ENCODE results near the gene GAD2.

The GAD2 gene

DNA sequence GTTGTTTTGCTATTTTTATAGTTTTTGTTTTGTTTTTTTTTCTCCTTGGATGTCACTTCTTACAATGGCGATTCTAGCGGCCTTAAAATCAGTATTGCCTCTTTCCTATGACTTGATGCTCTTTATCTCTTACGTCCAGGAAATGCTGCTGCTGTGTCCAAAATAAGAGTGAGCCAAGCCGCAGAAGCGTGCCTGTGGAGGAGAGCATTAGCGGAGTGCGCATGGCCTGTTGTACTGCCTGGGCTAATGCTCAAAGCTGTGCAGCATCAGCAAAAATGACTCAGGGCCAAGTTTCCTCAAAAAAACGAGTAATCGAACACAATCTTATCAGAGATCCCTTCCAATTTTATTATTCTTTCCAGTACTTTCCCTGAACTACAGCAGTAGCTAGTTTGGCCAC is 18.5 kb upstream of the GAD2 start:
- DNase-seq (ENCODE audit: extremely low read depth, low read depth) = no peak
- TF ChIP-seq, protein P1, sequence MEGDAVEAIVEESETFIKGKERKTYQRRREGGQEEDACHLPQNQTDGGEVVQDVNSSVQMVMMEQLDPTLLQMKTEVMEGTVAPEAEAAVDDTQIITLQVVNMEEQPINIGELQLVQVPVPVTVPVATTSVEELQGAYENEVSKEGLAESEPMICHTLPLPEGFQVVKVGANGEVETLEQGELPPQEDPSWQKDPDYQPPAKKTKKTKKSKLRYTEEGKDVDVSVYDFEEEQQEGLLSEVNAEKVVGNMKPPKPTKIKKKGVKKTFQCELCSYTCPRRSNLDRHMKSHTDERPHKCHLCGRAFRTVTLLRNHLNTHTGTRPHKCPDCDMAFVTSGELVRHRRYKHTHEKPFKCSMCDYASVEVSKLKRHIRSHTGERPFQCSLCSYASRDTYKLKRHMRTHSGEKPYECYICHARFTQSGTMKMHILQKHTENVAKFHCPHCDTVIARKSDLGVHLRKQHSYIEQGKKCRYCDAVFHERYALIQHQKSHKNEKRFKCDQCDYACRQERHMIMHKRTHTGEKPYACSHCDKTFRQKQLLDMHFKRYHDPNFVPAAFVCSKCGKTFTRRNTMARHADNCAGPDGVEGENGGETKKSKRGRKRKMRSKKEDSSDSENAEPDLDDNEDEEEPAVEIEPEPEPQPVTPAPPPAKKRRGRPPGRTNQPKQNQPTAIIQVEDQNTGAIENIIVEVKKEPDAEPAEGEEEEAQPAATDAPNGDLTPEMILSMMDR (IDR thresholded peaks at IDR 0.05; ENCODE audit: low read depth, low read length) = no peak

DNA sequence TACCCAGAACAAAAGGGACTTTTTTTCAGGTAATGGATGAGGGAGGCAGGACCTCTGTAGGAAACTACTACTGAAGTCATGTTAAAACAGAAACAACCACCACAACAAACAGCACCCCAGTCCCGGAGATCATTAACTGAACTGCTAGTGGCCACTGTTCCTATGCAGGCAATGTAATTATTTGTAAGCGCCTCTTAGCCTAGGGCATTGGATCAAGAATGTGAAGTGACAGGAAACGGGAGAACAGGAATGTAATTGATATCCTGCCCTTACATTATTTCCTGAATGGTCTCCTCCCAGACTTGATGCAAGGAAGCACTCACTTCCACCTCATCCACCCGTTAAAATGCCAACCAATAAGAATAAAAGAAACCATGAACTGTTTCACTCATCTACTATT is 16.7 kb upstream of the GAD2 start:
- TF ChIP-seq, protein P1 (IDR thresholded peaks at IDR 0.05; ENCODE audit: low read depth, low read length) = no peak
- DNase-seq (ENCODE audit: extremely low read depth, low read depth) = no peak

GRCh38 chr10:26205223-26205622 is 11.4 kb upstream of the GAD2 start:
- TF ChIP-seq, protein P1 (IDR thresholded peaks at IDR 0.05; ENCODE audit: low read depth, low read length) = no peak
- no peak for DNase-seq (ENCODE audit: extremely low read depth, low read depth)

DNA sequence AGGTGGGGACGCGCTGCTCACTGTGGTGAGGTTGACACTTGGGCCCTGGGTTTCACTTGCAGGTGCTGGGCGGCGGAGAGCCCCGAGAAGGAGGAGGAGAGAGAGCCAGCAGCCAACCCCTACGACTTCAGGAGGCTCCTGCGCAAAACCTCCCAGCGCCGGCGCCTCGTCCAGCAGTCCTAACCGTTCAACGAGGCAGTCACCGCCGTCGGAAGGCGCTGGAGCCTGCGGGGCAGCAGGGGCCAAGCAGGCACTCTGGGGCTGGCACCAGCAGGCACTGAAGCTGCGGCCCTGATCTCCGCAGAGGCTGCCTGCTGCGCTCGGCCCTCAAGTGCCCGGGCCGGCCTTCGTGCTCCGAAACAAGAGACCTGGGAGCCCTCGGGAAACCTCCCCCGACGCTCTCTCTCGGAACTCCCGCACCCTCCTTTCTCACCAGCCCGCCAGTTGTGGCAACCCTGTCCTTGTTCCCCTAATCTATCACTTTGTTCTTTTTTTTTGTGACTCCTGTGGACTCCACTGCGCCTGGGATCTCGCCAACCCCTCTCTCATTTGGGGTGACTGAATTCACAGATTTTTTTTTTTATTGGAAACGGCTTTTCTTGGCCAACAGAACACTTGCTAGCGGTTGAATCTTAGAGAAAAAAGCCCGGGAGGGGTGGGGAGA is 4.7 kb upstream of the GAD2 start:
- no peak for DNase-seq (ENCODE audit: extremely low read depth, low read depth)
- TF ChIP-seq, protein P1 (IDR thresholded peaks at IDR 0.05; ENCODE audit: low read depth, low read length) = no peak

GRCh38 chr10:26212511-26212910 is 4.1 kb upstream of the GAD2 start:
- no peak for DNase-seq (ENCODE audit: extremely low read depth, low read depth)
- TF ChIP-seq, protein P1 (IDR thresholded peaks at IDR 0.05; ENCODE audit: low read depth, low read length) = no peak

DNA sequence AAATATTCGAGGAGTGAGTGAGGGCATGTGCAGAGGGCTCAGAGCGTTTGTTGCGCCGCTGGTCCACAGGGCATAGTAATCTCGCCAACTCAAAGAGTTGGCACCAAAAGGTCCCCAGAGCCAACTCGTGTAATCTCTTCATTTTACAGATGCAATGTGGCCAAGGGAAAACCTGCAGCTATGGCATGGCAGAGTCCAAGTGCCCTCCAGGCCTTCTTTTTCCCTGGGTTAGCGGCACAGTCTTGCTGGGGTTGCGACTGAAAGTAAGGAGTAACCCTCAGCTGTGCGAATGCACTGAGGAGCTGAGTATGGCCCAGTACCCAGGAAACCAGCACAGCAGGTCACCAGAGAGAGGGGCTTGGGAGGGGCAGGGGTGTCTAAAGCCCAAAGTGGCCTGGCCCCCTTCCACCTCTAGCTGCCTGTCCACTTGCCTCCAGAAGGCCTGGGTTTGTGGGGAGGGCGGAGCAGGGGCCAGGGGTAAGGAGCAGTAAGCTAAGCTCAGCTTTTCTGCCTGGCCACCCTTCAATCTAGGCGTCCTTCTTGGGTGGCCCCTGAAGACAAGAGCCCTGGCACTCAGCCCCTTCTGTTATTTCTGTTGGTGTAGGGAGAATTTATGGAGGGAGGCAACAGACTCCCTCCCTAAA is 3.3 kb upstream of the GAD2 start:
- no peak for DNase-seq (ENCODE audit: extremely low read depth, low read depth)
- TF ChIP-seq, protein P1 (IDR thresholded peaks at IDR 0.05; ENCODE audit: low read depth, low read length) = no peak

GRCh38 chr10:26214004-26214403 is 2.6 kb upstream of the GAD2 start:
- TF ChIP-seq, protein P1 (IDR thresholded peaks at IDR 0.05; ENCODE audit: low read depth, low read length) = no peak
- no peak for DNase-seq (ENCODE audit: extremely low read depth, low read depth)
